OCI-LY7 (cell line): ENCODE data around the gene SPINT1. TPM values are rescaled to one million over a fixed set of nuclear protein-coding genes. Genes with fewer than 3 reads are reported as not detected.

ENCODE experiments used
- BruUV-seq: library from RNA; stranded (reverse); fragments of 400-500 nt; replicated peaks from 2 replicates; lab custom pipeline; 2021; lab: Mats Ljungman, UMichigan
- CTCF ChIA-PET: fragments of 300-600 bp; sonication (Branson Sonifier 250); formaldehyde crosslinking; loops from one replicate; lab custom pipeline; 2022; ENCODE audit warnings: antibody characterized with exemption; ENCODE audit not compliant: unreplicated experiment; lab: Charles Lee
- POLR2A ChIA-PET: fragments of 300-600 bp; sonication (Branson Sonifier 250); formaldehyde crosslinking; loops from one replicate; lab custom pipeline; 2022; ENCODE audit warnings: antibody characterized with exemption; lab: Charles Lee
- DNase-seq: peaks from one replicate; pipeline ENCODE4 v3.0.0-alpha.2; 2015; ENCODE audit warnings: low spot score
- H2AFZ ChIP-seq: fragments of 200-600 bp; sonication (generic), shearing (Covaris generic); 2 replicates; pipeline ENCODE4 v1.6.1; 2014; ENCODE audit warnings: mild to moderate bottlenecking, antibody characterized with exemption, low read length, moderate library complexity
- H3K27ac ChIP-seq: fragments of 200-600 bp; sonication (generic); 2 replicates; pipeline ENCODE4 v1.5.1; 2014; ENCODE audit warnings: mixed run types, low read depth, mild to moderate bottlenecking, moderate library complexity, low read length, inconsistent platforms; ENCODE audit not compliant: poor library complexity, severe bottlenecking
- H3K36me3 ChIP-seq: fragments of 200-600 bp; sonication (generic); 2 replicates; pipeline ENCODE4 v1.6.1; 2014; ENCODE audit warnings: mild to moderate bottlenecking, antibody characterized with exemption, low read length, moderate library complexity, mixed read lengths; ENCODE audit not compliant: insufficient read depth
- H3K4me1 ChIP-seq: fragments of 200-600 bp; sonication (generic); 2 replicates; pipeline ENCODE4 v1.5.1; 2014; ENCODE audit warnings: mild to moderate bottlenecking, low read length; ENCODE audit not compliant: insufficient read depth, poor library complexity, severe bottlenecking
- H3K4me2 ChIP-seq: fragments of 200-600 bp; sonication (generic); 2 replicates; pipeline ENCODE4 v1.6.1; 2014; ENCODE audit warnings: mild to moderate bottlenecking, low read length
- H3K4me3 ChIP-seq: fragments of 200-600 bp; sonication (generic); 2 replicates; pipeline ENCODE4 v1.5.1; 2014; ENCODE audit warnings: mild to moderate bottlenecking, low read depth, low read length; ENCODE audit not compliant: poor library complexity, severe bottlenecking
- H3K79me2 ChIP-seq: fragments of 200-600 bp; sonication (generic); 2 replicates; pipeline ENCODE4 v1.6.1; 2016; ENCODE audit warnings: low read depth, mild to moderate bottlenecking, low read length, moderate library complexity, mixed read lengths; ENCODE audit not compliant: insufficient read depth
- H3K9me2 ChIP-seq: fragments of 200-600 bp; sonication (generic); 2 replicates; pipeline ENCODE4 v1.6.1; 2016; ENCODE audit warnings: mild to moderate bottlenecking, low read length, mixed read lengths; ENCODE audit not compliant: insufficient read depth
- H3K9me3 ChIP-seq: fragments of 200-600 bp; sonication (generic); 2 replicates; pipeline ENCODE4 v1.6.1; 2014; ENCODE audit warnings: mild to moderate bottlenecking, mixed run types, low read length, mixed read lengths
- H4K20me1 ChIP-seq: fragments of 200-600 bp; sonication (generic); 2 replicates; pipeline ENCODE4 v1.6.1; 2014; ENCODE audit warnings: mild to moderate bottlenecking, antibody characterized with exemption, low read length, moderate library complexity, mixed read lengths; ENCODE audit not compliant: insufficient read depth
- CTCF ChIP-seq: fragments of 200-600 bp; sonication (generic); conservative IDR thresholded peaks from 2 replicates; pipeline ENCODE4 v1.5.1; 2014; ENCODE audit warnings: mild to moderate bottlenecking, antibody characterized with exemption, low read length, moderate library complexity, mixed read lengths
- EZH2phosphoT487 ChIP-seq: fragments of 200-600 bp; sonication (generic); IDR thresholded peaks from 2 replicates; pipeline ENCODE4 v1.6.1; 2018; ENCODE audit warnings: low read depth, borderline replicate concordance, mild to moderate bottlenecking, mixed run types, antibody characterized with exemption, low read length, moderate library complexity, mixed read lengths
- intact Hi-C: fragments of 100-400 bp; cut with micrococcal nuclease; formaldehyde crosslinking; loops from one replicate; pipeline ENCODE4 v1.10.0; 2022; ENCODE audit not compliant: unreplicated experiment
- total RNA-seq, 2 experiments: library from RNA; depleted of rRNA in 1 of 2; stranded (reverse); fragments of >200 nt in 1 of 2; shearing (Covaris generic) in 1 of 2; gene quantifications; 2 replicates each; pipeline ENCODE4 v1.2.3, GENCODE V29; 2014 to 2022

SPINT1 gene
- total RNA-seq, 2 experiments from 2014 or later, result 2.4 TPM; not detected in 1

- TF ChIP-seq EZH2phosphoT487 (no peak), CTCF (no peak)
- H3K27ac ChIP-seq, result no peak overlapping the region
- intact Hi-C loops, result no loop called here
- H4K20me1 ChIP-seq, result no peaks in the 10 kb centered on the region
- ChIA-PET POLR2A (no interaction called here), CTCF (no interaction called here)
- peaks cover 14% of the 10 kb centered on the region for H3K4me1 ChIP-seq
- H3K4me3 ChIP-seq, result no peak overlapping the region
- no peaks in the 10 kb centered on the region for H3K36me3 ChIP-seq
- no peaks in the 10 kb centered on the region for H3K9me3 ChIP-seq
- BruUV-seq, result no TSS peak
- H3K9me2 ChIP-seq, result no peaks in the 10 kb centered on the region
- no peak overlapping the region for H2AFZ ChIP-seq
- H3K4me2 ChIP-seq, result no peak overlapping the region
- H3K79me2 ChIP-seq, result no peaks in the 10 kb centered on the region
- DNase-seq, result no peak
Measured at GRCh38 chr15:40853241-40853890, 9.5 kb downstream of the SPINT1 start.

- Histone ChIP-seq H3K4me2 (no peak overlapping the region), H3K36me3 (no peaks in the 10 kb centered on the region), H3K4me3 (no peak overlapping the region), H3K27ac (no peak overlapping the region), H3K9me2 (no peaks in the 10 kb centered on the region), H4K20me1 (no peaks in the 10 kb centered on the region), H3K4me1 (peaks cover 15% of the 10 kb centered on the region), H2AFZ (no peak overlapping the region), H3K79me2 (no peaks in the 10 kb centered on the region), H3K9me3 (no peaks in the 10 kb centered on the region)
- POLR2A ChIA-PET, result no interaction called here
- CTCF ChIA-PET, result no interaction called here
- TF ChIP-seq EZH2phosphoT487 (no peak), CTCF (no peak)
- no peak for DNase-seq
- BruUV-seq, result no TSS peak
- intact Hi-C loops, result no loop called here
Measured at GRCh38 chr15:40854161-40854560, 10.3 kb downstream of the SPINT1 start.

- Histone ChIP-seq H3K4me3 (no peak overlapping the region), H3K79me2 (no peaks in the 10 kb centered on the region), H3K9me3 (no peaks in the 10 kb centered on the region), H2AFZ (no peak overlapping the region), H4K20me1 (no peaks in the 10 kb centered on the region), H3K4me1 (peaks cover 17% of the 10 kb centered on the region), H3K4me2 (no peak overlapping the region), H3K27ac (no peak overlapping the region), H3K9me2 (no peaks in the 10 kb centered on the region), H3K36me3 (no peaks in the 10 kb centered on the region)
- TF ChIP-seq EZH2phosphoT487, result no peak
- no peak for TF ChIP-seq CTCF
- ChIA-PET POLR2A (interaction anchor here (0.6 to 1.6 kb wide), 2 partner anchors 23 to 58 kb away, joined by 3 to 4 read pairs; no protein-coding TSS in a partner anchor), CTCF (interaction anchor here (1.2 kb wide), 1 partner anchor 39 kb away, joined by 5 read pairs; the partner anchor contains the start of gene VPS18)
- no peak for DNase-seq
- no TSS peak for BruUV-seq
- intact Hi-C loops, result loop anchor here (5.0 kb wide), 1 partner anchor 97 kb away; the partner anchor contains the start of gene CHAC1
Measured at GRCh38 chr15:40855706-40856234, 11.9 kb downstream of the SPINT1 start.
